H1 (cell line): ENCODE measurements around the gene UBE2H. TPM values are rescaled to one million over a fixed set of nuclear protein-coding genes. Genes with fewer than 3 reads are reported as not detected.

Source experiments
- CTCF ChIA-PET: fragments of 300-600 bp; sonication (Branson Sonifier 250); formaldehyde crosslinking; loops from one replicate; lab custom pipeline; 2021; ENCODE audit not compliant: partially characterized antibody; lab: Charles Lee
- POLR2A ChIA-PET: fragments of 300-600 bp; sonication (Branson Sonifier 250); formaldehyde crosslinking; loops from one replicate; lab custom pipeline; 2021; ENCODE audit warnings: inconsistent platforms; ENCODE audit not compliant: partially characterized antibody; lab: Charles Lee
- DNase-seq, 2 experiments: peaks; one replicate each; pipeline versions ENCODE4 v3.0.0 to v3.0.0-alpha.2; 2010 to 2022; ENCODE audit warnings: low spot score in 2 of 2, low read depth in 1 of 2, mixed read lengths in 1 of 2
- FAIRE-seq: peaks from 2 replicates; lab custom pipeline; 2011; peaks lifted over from hg19 to GRCh38; lab: Jason Lieb, UNC
- H2AFZ ChIP-seq: 2 replicates; pipeline ENCODE4 v1.8.1; 2012; ENCODE audit warnings: low read length, inconsistent platforms
- H2AK5ac ChIP-seq: 2 replicates; pipeline ENCODE4 v1.6.1; 2013; ENCODE audit warnings: low read depth, low read length
- H2BK120ac ChIP-seq: replicated peaks from 2 replicates; pipeline ENCODE3; 2013; ENCODE audit warnings: low read depth, low read length, inconsistent platforms
- H2BK12ac ChIP-seq: 2 replicates; pipeline ENCODE4 v1.6.1; 2013; ENCODE audit warnings: low read depth, low read length
- H2BK15ac ChIP-seq: 2 replicates; pipeline ENCODE4 v1.6.1; 2013; ENCODE audit warnings: low read length
- H2BK20ac ChIP-seq: 2 replicates; pipeline ENCODE4 v1.6.1; 2013; ENCODE audit warnings: low read length
- H2BK5ac ChIP-seq: 2 replicates; pipeline ENCODE4 v1.6.1; 2013; ENCODE audit warnings: low read depth, low read length
- H3K14ac ChIP-seq: 2 replicates; pipeline ENCODE4 v1.6.1; 2013; ENCODE audit warnings: inconsistent platforms; ENCODE audit not compliant: insufficient read length
- H3K18ac ChIP-seq: 2 replicates; pipeline ENCODE4 v1.6.1; 2013; ENCODE audit warnings: low read length; ENCODE audit errors: extremely low read depth
- H3K23ac ChIP-seq: 2 replicates; pipeline ENCODE4 v1.6.1; 2013; ENCODE audit warnings: inconsistent platforms; ENCODE audit not compliant: insufficient read length
- H3K23me2 ChIP-seq: 2 replicates; pipeline ENCODE4 v1.6.1; 2013; ENCODE audit warnings: low read depth, low read length
- H3K27ac ChIP-seq: 2 replicates; pipeline ENCODE4 v1.6.1; 2011; ENCODE audit warnings: low read depth, low read length, inconsistent platforms
- H3K27me3 ChIP-seq, 4 experiments: replicated peaks in 1 of 4; 1 replicate in 1 of 4; 2 replicates in 3 of 4; pipeline versions ENCODE4 v1.6.1 to v1.8.1; 2011 to 2013; ENCODE audit warnings: low read length in 3 of 4, mild to moderate bottlenecking in 3 of 4, inconsistent platforms in 2 of 4, mixed read lengths in 2 of 4, moderate library complexity in 1 of 4; ENCODE audit not compliant: control insufficient read depth in 3 of 4, insufficient read depth in 3 of 4; ENCODE audit errors: extremely low read depth in 1 of 4
- H3K36me3 ChIP-seq, 4 experiments: 2 replicates each; pipeline versions ENCODE4 v1.6.1 to v1.8.1; 2011 to 2013; ENCODE audit warnings: mild to moderate bottlenecking in 4 of 4, low read length in 3 of 4, moderate library complexity in 2 of 4, control low read depth in 1 of 4, inconsistent platforms in 1 of 4; ENCODE audit not compliant: insufficient read depth in 4 of 4, control insufficient read depth in 2 of 4
- H3K4ac ChIP-seq: replicated peaks from 2 replicates; pipeline ENCODE3; 2013; ENCODE audit warnings: low read length, low read depth, mixed read lengths, inconsistent platforms; ENCODE audit not compliant: insufficient read length
- H3K4me1 ChIP-seq, 4 experiments: replicated peaks in 1 of 4; 1 replicate in 1 of 4; 2 replicates in 3 of 4; pipeline versions ENCODE4 v1.6.1 to v1.8.1; 2011 to 2013; ENCODE audit warnings: low read length in 3 of 4, inconsistent platforms in 2 of 4, mixed read lengths in 1 of 4; ENCODE audit not compliant: insufficient read depth in 4 of 4, control insufficient read depth in 3 of 4
- H3K4me2 ChIP-seq, 2 experiments: 2 replicates each; pipeline versions ENCODE4 v1.6.1 to v1.8.1; 2011 to 2013; ENCODE audit warnings: low read depth in 2 of 2, low read length in 2 of 2, control low read depth in 1 of 2, inconsistent platforms in 1 of 2, mild to moderate bottlenecking in 1 of 2; ENCODE audit not compliant: insufficient read depth in 1 of 2
- H3K4me3 ChIP-seq, 4 experiments: fragments of 200-600, 300-600 bp in 1 of 4; sonication (generic), shearing (Covaris generic), sonication (Bioruptor Twin) in 1 of 4; 2 replicates each; pipeline versions ENCODE4 v1.5.1 to v1.8.1; 2011 to 2016; ENCODE audit warnings: low read length in 4 of 4, low read depth in 3 of 4, control low read depth in 2 of 4, inconsistent platforms in 2 of 4, mild to moderate bottlenecking in 2 of 4, mixed read lengths in 1 of 4, moderate library complexity in 1 of 4; ENCODE audit not compliant: insufficient read depth in 2 of 4; ENCODE audit errors: extremely low read depth in 1 of 4
- H3K56ac ChIP-seq: replicated peaks from 2 replicates; pipeline ENCODE3; 2013; ENCODE audit warnings: low read depth, mild to moderate bottlenecking, mixed read lengths, low read length, inconsistent platforms; ENCODE audit not compliant: insufficient read length
- H3K79me1 ChIP-seq: 2 replicates; pipeline ENCODE4 v1.6.1; 2013; ENCODE audit warnings: low read depth, low read length, control low read depth
- H3K79me2 ChIP-seq, 2 experiments: 2 replicates each; pipeline versions ENCODE4 v1.6.1 to v1.8.1; 2012 to 2013; ENCODE audit warnings: low read length in 2 of 2, mild to moderate bottlenecking in 2 of 2, inconsistent platforms in 1 of 2; ENCODE audit not compliant: insufficient read depth in 2 of 2, control insufficient read depth in 1 of 2
- H3K9ac ChIP-seq, 4 experiments: replicated peaks in 1 of 4; 1 replicate in 1 of 4; 2 replicates in 3 of 4; pipeline versions ENCODE4 v1.6.1 to v1.8.1; 2011 to 2013; ENCODE audit warnings: low read depth in 3 of 4, low read length in 3 of 4, control low read depth in 2 of 4, mild to moderate bottlenecking in 2 of 4, moderate library complexity in 2 of 4, inconsistent platforms in 1 of 4; ENCODE audit errors: extremely low read depth in 1 of 4
- H3K9me3 ChIP-seq, 2 experiments: 2 replicates each; pipeline versions ENCODE4 v1.6.1 to v1.8.1; 2012 to 2013; ENCODE audit warnings: mild to moderate bottlenecking in 2 of 2, moderate library complexity in 2 of 2, control low read depth in 1 of 2, inconsistent platforms in 1 of 2, low read depth in 1 of 2, low read length in 1 of 2, mixed read lengths in 1 of 2; ENCODE audit not compliant: insufficient read depth in 2 of 2
- H4K20me1 ChIP-seq, 2 experiments: replicated peaks in 1 of 2; 2 replicates each; pipeline versions ENCODE3 to v1.8.1; 2011 to 2013; ENCODE audit warnings: inconsistent platforms in 2 of 2, low read length in 2 of 2, mild to moderate bottlenecking in 1 of 2; ENCODE audit not compliant: insufficient read depth in 2 of 2, control insufficient read depth in 1 of 2
- H4K5ac ChIP-seq: 2 replicates; pipeline ENCODE4 v1.6.1; 2013; ENCODE audit warnings: low read length, low read depth, mixed read lengths, inconsistent platforms; ENCODE audit not compliant: insufficient read length
- H4K8ac ChIP-seq: 2 replicates; pipeline ENCODE4 v1.8.0; 2013; ENCODE audit warnings: mild to moderate bottlenecking, moderate library complexity, low read length, inconsistent platforms; ENCODE audit not compliant: insufficient read depth; ENCODE audit errors: extremely low read depth
- H4K91ac ChIP-seq: replicated peaks from 2 replicates; pipeline ENCODE3; 2013; ENCODE audit warnings: low read length, mixed read lengths, inconsistent platforms; ENCODE audit not compliant: insufficient read length
- CBX5 ChIP-seq: fragments of 300-800, 300-1000 bp; sonication (generic); IDR thresholded peaks from 2 replicates; pipeline ENCODE4 v1.7.1; 2016; ENCODE audit warnings: antibody characterized with exemption, low read length, low read depth
- CBX8 ChIP-seq: fragments of 300-800, 300-1000 bp; sonication (generic); IDR thresholded peaks from 2 replicates; pipeline ENCODE4 v1.7.1; 2016; ENCODE audit warnings: low read depth, low read length, borderline replicate concordance
- EP300 ChIP-seq, 2 experiments: IDR thresholded peaks; 1 replicate in 1 of 2; 2 replicates in 1 of 2; pipeline ENCODE4 v1.6.1; 2011 to 2012; ENCODE audit warnings: low read depth in 2 of 2, low read length in 2 of 2, mild to moderate bottlenecking in 2 of 2, borderline replicate concordance in 1 of 2, inconsistent platforms in 1 of 2, moderate library complexity in 1 of 2
- HDAC6 ChIP-seq: IDR thresholded peaks from one replicate; pipeline ENCODE4 v1.7.1; 2012; ENCODE audit warnings: low read depth, mild to moderate bottlenecking, inconsistent platforms, low read length, moderate library complexity
- RFX5 ChIP-seq: IDR thresholded peaks from 2 replicates; pipeline ENCODE4 v1.6.1; 2011; ENCODE audit warnings: low read depth, low read length, improper control_type of control experiment, borderline replicate concordance
- RXRA ChIP-seq: IDR thresholded peaks from 2 replicates; pipeline ENCODE4 v1.6.1; 2011; ENCODE audit warnings: low read depth, mild to moderate bottlenecking, low read length, moderate library complexity; ENCODE audit not compliant: insufficient read depth
- SAP30 ChIP-seq: fragments of 300-600 bp; sonication (generic); IDR thresholded peaks from 2 replicates; pipeline ENCODE4 v1.7.1; 2012; ENCODE audit warnings: low read length, moderate library complexity, mild to moderate bottlenecking, inconsistent platforms; ENCODE audit not compliant: insufficient read depth, insufficient replicate concordance
- SIN3A ChIP-seq, 2 experiments: IDR thresholded peaks in 1 of 2; conservative IDR thresholded peaks in 1 of 2; 2 replicates each; pipeline ENCODE4 v1.6.1; 2011 to 2012; ENCODE audit warnings: low read length in 2 of 2, improper control_type of control experiment in 1 of 2, low read depth in 1 of 2, mild to moderate bottlenecking in 1 of 2
- SIX5 ChIP-seq: IDR thresholded peaks from 2 replicates; pipeline ENCODE4 v1.6.1; 2011; ENCODE audit warnings: mild to moderate bottlenecking, low read depth, low read length
- TEAD4 ChIP-seq: IDR thresholded peaks from 2 replicates; pipeline ENCODE4 v1.6.1; 2012; ENCODE audit warnings: low read depth, low read length, inconsistent platforms, mixed read lengths
- WGBS, 2 experiments: shearing (Covaris generic) in 1 of 2; methylation state at CpG; one replicate each; pipeline versions ENCODE4 v1.1.6 to v1.1.7; 2013 to 2015; ENCODE audit warnings: low lambda C conversion rate in 2 of 2, mixed read lengths in 2 of 2, inconsistent platforms in 1 of 2, low coverage in 1 of 2, missing lambda C conversion rate in 1 of 2; ENCODE audit not compliant: insufficient replicate concordance in 2 of 2, insufficient coverage in 1 of 2, insufficient read length in 1 of 2; ENCODE audit errors: extremely low coverage in 1 of 2, missing lambda C conversion rate in 1 of 2; 5-methylcytosine and 5-hydroxymethylcytosine counted together
- polyA plus RNA-seq, 7 experiments: library from polyadenylated mRNA; depleted of rRNA in 3 of 7; stranded (reverse) in 5 of 7; unstranded in 2 of 7; fragments of >200 nt in 5 of 7; fragments of 200-250 nt in 2 of 7; gene quantifications; 1 replicate in 5 of 7; 2 replicates in 1 of 7; 4 replicates in 1 of 7; pipeline versions ENCODE4 v1.2.1 to v1.2.3, GENCODE V29; 2011 to 2013; ENCODE audit warnings: missing spikeins in 2 of 7, mixed read lengths in 2 of 7
- total RNA-seq: library from RNA; stranded (reverse); fragmentation: NEBNext Ultra II Directional; extraction: Animal tissue kit (Norgen Biotek cat#: 25700); gene quantifications from 2 replicates; pipeline ENCODE4 v1.2.1, GENCODE V29; 2021

The UBE2H gene
- total and polyA plus RNA-seq, 2 of the 8 experiments (the other 6 are each of a cell fraction or from before 2014, with no cell fraction given): 30.6 to 62.2 TPM

DNA sequence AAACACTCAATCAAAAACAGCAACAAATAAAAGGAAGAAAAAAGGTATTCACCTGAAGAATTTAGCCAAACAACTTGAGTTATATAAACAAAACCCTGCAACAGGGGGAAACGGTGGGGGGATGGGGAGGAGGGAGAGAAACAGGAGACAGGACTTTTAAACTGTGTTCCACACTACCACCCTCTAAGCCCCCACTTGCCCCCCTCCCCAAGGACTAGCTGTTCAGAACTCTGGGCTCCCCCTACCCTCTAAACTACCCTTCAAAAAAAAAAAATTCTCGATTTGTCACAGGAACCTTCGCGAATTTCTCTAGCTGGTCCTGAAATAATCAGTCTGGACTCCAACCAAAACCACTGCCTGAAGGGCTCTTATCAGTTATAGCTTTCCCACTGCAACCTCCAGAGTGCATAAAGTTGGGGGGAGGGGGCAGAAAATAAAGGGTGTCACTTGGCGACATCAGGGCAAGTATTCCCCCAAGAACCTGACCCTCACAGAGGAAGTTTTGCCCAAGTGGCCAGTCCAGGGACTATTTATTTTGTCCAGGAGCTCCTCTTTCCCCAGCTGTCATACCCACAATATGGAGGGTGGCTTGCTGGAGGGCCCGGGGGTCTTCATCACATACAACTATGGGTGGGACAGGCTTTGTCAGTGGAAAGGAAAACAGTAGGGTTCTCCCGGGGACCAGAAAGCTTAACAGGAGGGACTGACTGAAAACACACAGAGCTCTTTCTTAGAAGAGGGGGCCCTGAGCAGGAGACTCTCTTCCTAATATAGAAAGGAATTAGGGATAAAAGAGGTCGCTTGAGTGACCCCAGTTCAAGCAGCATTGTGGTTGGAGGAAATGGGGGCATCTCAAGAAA is 1.3 kb downstream of the UBE2H start:
- peaks cover 0 to 2% (median 0%) of the 10 kb centered on the region in 4 experiments; a peak in 1 of 8 replicates for H3K36me3 ChIP-seq
- FAIRE-seq: no peak
- H3K23ac ChIP-seq: no peak overlapping the region
- peak overlapping the region; percentile 66 for H3K56ac ChIP-seq
- H2BK5ac ChIP-seq: no peak overlapping the region
- peak overlapping the region; percentile 93 to 96 for H3K4me2 ChIP-seq
- H3K27ac ChIP-seq: peak overlapping the region; percentile 61
- WGBS, 2 experiments: 4% methylated on average over 8 of the region's 8 CpGs; no CpG with 5 or more reads in 1 of the 2 experiments
- H3K14ac ChIP-seq: no peak overlapping the region
- H2BK15ac ChIP-seq: no peak overlapping the region
- POLR2A ChIA-PET: interaction anchor here (0.7 to 1.8 kb wide), 14 partner anchors 8 to 581 kb away, joined by 3 to 8 read pairs (median 4); no protein-coding TSS in a partner anchor
- CTCF ChIA-PET: interaction anchor here (0.6 to 2.3 kb wide), 12 partner anchors 32 to 441 kb away, joined by 3 to 6 read pairs (median 4); no protein-coding TSS in a partner anchor
- peaks cover 5% of the 10 kb centered on the region for H3K79me1 ChIP-seq
- peaks cover 24 to 57% of the 10 kb centered on the region in 2 experiments for H3K79me2 ChIP-seq
- peaks cover 16% of the 10 kb centered on the region for H3K23me2 ChIP-seq
- no peak overlapping the region for H2BK20ac ChIP-seq
- no peak for DNase-seq
- H4K20me1 ChIP-seq: peaks cover 3 to 4% of the 10 kb centered on the region in 2 experiments
- H3K9me3 ChIP-seq: no peaks in the 10 kb centered on the region
- H2AK5ac ChIP-seq: no peak overlapping the region
- no peak overlapping the region for H4K8ac ChIP-seq
- no peak overlapping the region for H2BK12ac ChIP-seq
- peak overlapping the region; percentile 41 for H3K4ac ChIP-seq
- no peak overlapping the region for H2AFZ ChIP-seq
- H3K4me1 ChIP-seq: peaks cover 0 to 7% (median 4%) of the 10 kb centered on the region in 4 experiments; a peak in 4 of 7 replicates
- H2BK120ac ChIP-seq: no peak overlapping the region
- no peaks in the 10 kb centered on the region for H3K27me3 ChIP-seq
- H3K9ac ChIP-seq: peak overlapping the region; percentile 73 to 80 (median 75)
- H3K18ac ChIP-seq: no peak overlapping the region; the same call in 1 of the 2 replicates
- H4K91ac ChIP-seq: no peak overlapping the region
- peak overlapping the region; percentile 68 for H4K5ac ChIP-seq
- H3K4me3 ChIP-seq: peak overlapping the region; percentile 70 to 94 (median 83)
- TF ChIP-seq CBX5: no peak
- no peak for TF ChIP-seq RFX5
- TF ChIP-seq EP300 (IDR thresholded peaks at IDR 0.05; ENCODE audit: borderline replicate concordance in 1 of 2, low read depth in 2 of 2, low read length in 2 of 2): no peak
- no peak for TF ChIP-seq CBX8
- TF ChIP-seq HDAC6: no peak
- no peak for TF ChIP-seq RXRA
- TF ChIP-seq SIX5: no peak
- peak in 1 of 2 experiments; percentile 40; a peak in 1 of 4 replicates for TF ChIP-seq SIN3A (conservative IDR thresholded peaks at IDR 0.05 in 1 of 2, IDR thresholded peaks at IDR 0.05 in 1 of 2; ENCODE audit: low read depth in 1 of 2, low read length in 2 of 2)
- no peak for TF ChIP-seq TEAD4
- no peak for TF ChIP-seq SAP30
